COLO668 (cell line): ENCODE measurements around the gene SCAMP2.
A peak's percentile ranks its signal among the peaks of the same experiment; 100 is the strongest.

Experiments
- DNase-seq: peaks from one replicate; lab custom pipeline; 2025; ENCODE audit not compliant: unreplicated experiment; lab: John Stamatoyannopoulos, UW

The SCAMP2 gene

GRCh38 chr15:74863239-74864056 is 9.7 kb downstream of the SCAMP2 start:
- no peak for DNase-seq

GRCh38 chr15:74858369-74858740 is 14.8 kb downstream of the SCAMP2 start:
- DNase-seq: no peak

GRCh38 chr15:74857671-74858368 is 15.3 kb downstream of the SCAMP2 start:
- peak; percentile 19 for DNase-seq

GRCh38 chr15:74857082-74857655 is 16.0 kb downstream of the SCAMP2 start:
- peak; percentile 58 for DNase-seq

- DNase-seq: no peak
These were observed 16.6 kb downstream of the SCAMP2 start for GRCh38 chr15:74856537-74856936.

GRCh38 chr15:74855857-74856256 is 17.3 kb downstream of the SCAMP2 start:
- DNase-seq: no peak

GRCh38 chr15:74854453-74855022 is 18.6 kb downstream of the SCAMP2 start:
- no peak for DNase-seq

GRCh38 chr15:74851960-74852359 is 21.2 kb downstream of the SCAMP2 start:
- no peak for DNase-seq

- DNase-seq: no peak
These were observed 22.8 kb downstream of the SCAMP2 start for GRCh38 chr15:74850393-74850792.

- DNase-seq: no peak
These were observed 25.7 kb downstream of the SCAMP2 start for GRCh38 chr15:74847432-74847831.

- no peak for DNase-seq
These were observed 27.6 kb downstream of the SCAMP2 start for GRCh38 chr15:74845581-74845980.

GRCh38 chr15:74845208-74845568 is 28.0 kb downstream of the SCAMP2 start:
- no peak for DNase-seq

- no peak for DNase-seq
These were observed 28.6 kb downstream of the SCAMP2 start for GRCh38 chr15:74844319-74845207.

- no peak for DNase-seq
These were observed 29.3 kb downstream of the SCAMP2 start for GRCh38 chr15:74843891-74844299.

- DNase-seq: no peak
These were observed 29.7 kb downstream of the SCAMP2 start for GRCh38 chr15:74843445-74843828.

- DNase-seq: peak; percentile 93
These were observed 30.4 kb downstream of the SCAMP2 start, which contains the start of gene ULK3 for GRCh38 chr15:74842581-74843444. TSS of gene ULK3 (minus strand) at chr15:74843156. CDS start at chr15:74843105, 51 bp downstream.

GRCh38 chr15:74841891-74842373 is 31.2 kb downstream of the SCAMP2 start:
- no peak for DNase-seq

- DNase-seq: no peak
These were observed 32.1 kb downstream of the SCAMP2 start for GRCh38 chr15:74840851-74841775.
